HCT116 (cell line): Measurements from ENCODE around the gene PXMP2. TPM values are rescaled to one million over a fixed set of nuclear protein-coding genes. Genes with fewer than 3 reads are reported as not detected.

Experiments
- ATAC-seq: fragments of 200-7000 bp; cut with Tn5 transposase; 2 replicates; pipeline ENCODE4 v1.9.1; 2020; ENCODE audit warnings: mild to moderate bottlenecking, moderate library complexity
- BruUV-seq: library from RNA; stranded (reverse); fragments of 400-500 nt; replicated peaks from 2 replicates; lab custom pipeline; 2021; lab: Mats Ljungman, UMichigan
- CTCF ChIA-PET: fragments of 300-600 bp; sonication (Branson Sonifier 250); formaldehyde crosslinking; loops from one replicate; lab custom pipeline; 2021; ENCODE audit warnings: antibody characterized with exemption; lab: Charles Lee
- POLR2A ChIA-PET: fragments of 300-600, 350-600 bp; sonication (Branson Sonifier 250); formaldehyde crosslinking; loops from one replicate; lab custom pipeline; 2021; ENCODE audit warnings: antibody characterized with exemption; lab: Charles Lee
- RAD21 ChIA-PET, 2 experiments: fragments of 300-600 bp; sonication (Branson Sonifier 250); formaldehyde crosslinking; loops; one replicate each; lab custom pipeline; 2023; ENCODE audit warnings: low total read pairs in 2 of 2; ENCODE audit not compliant: uncharacterized antibody in 2 of 2, unreplicated experiment in 2 of 2, low non-redundant PET in 1 of 2; lab: Charles Lee
- DNase-seq: peaks from one replicate; pipeline ENCODE4 v3.0.0-alpha.2; 2010; ENCODE audit warnings: low read depth, low spot score
- H2AFZ ChIP-seq: fragments of 200-600 bp; shearing (Covaris generic), sonication (generic); 2 replicates; pipeline ENCODE4 v1.6.1; 2017; ENCODE audit warnings: low read depth, mixed run types, mixed read lengths, antibody characterized with exemption, low read length; ENCODE audit not compliant: poor library complexity, severe bottlenecking
- H3K27ac ChIP-seq: 2 replicates; pipeline ENCODE4 v1.5.1; 2012; ENCODE audit warnings: low read depth, low read length
- H3K27me3 ChIP-seq: fragments of 200-600 bp; sonication (generic); 2 replicates; pipeline ENCODE4 v1.6.1; 2016; ENCODE audit warnings: mixed run types, low read length, mixed read lengths; ENCODE audit not compliant: insufficient read depth
- H3K36me3 ChIP-seq, 2 experiments: fragments of 200-500 bp in 1 of 2; fragments of 200-600 bp in 1 of 2; sonication (Bioruptor generic) in 1 of 2; sonication (generic) in 1 of 2; 2 replicates each; pipeline versions ENCODE4 v1.5.1 to v1.6.1; 2014 to 2016; ENCODE audit warnings: low read length in 2 of 2, inconsistent platforms in 1 of 2, mixed read lengths in 1 of 2, mixed run types in 1 of 2; ENCODE audit not compliant: insufficient read depth in 2 of 2, control insufficient read depth in 1 of 2
- H3K4me1 ChIP-seq, 2 experiments: fragments of 200-600 bp in 1 of 2; sonication (generic) in 1 of 2; 2 replicates each; pipeline versions ENCODE4 v1.5.1 to v1.6.1; 2012 to 2017; ENCODE audit warnings: low read length in 2 of 2, inconsistent platforms in 1 of 2, mild to moderate bottlenecking in 1 of 2, mixed read lengths in 1 of 2, mixed run types in 1 of 2, moderate library complexity in 1 of 2; ENCODE audit not compliant: insufficient read depth in 2 of 2, control insufficient read depth in 1 of 2
- H3K4me2 ChIP-seq: fragments of 200-600 bp; sonication (generic); 2 replicates; pipeline ENCODE4 v1.6.1; 2017; ENCODE audit warnings: mixed run types, low read length, mixed read lengths
- H3K4me3 ChIP-seq, 2 experiments: fragments of 200-600 bp in 1 of 2; sonication (generic) in 1 of 2; replicated peaks in 1 of 2; 2 replicates each; pipeline ENCODE4 v1.5.1; 2011 to 2016; ENCODE audit warnings: low read length in 2 of 2, control low read depth in 1 of 2, low read depth in 1 of 2, mild to moderate bottlenecking in 1 of 2, mixed read lengths in 1 of 2, mixed run types in 1 of 2
- H3K79me2 ChIP-seq: fragments of 200-600 bp; sonication (generic); 2 replicates; pipeline ENCODE4 v1.6.1; 2017; ENCODE audit warnings: mild to moderate bottlenecking, mixed run types, low read length, moderate library complexity, mixed read lengths; ENCODE audit not compliant: insufficient read depth
- H3K9ac ChIP-seq: fragments of 200-600 bp; sonication (generic); 2 replicates; pipeline ENCODE4 v1.6.1; 2016; ENCODE audit warnings: low read length, mixed read lengths
- H3K9me2 ChIP-seq: fragments of 200-600 bp; sonication (generic), shearing (Covaris generic); 2 replicates; pipeline ENCODE4 v1.6.1; 2017; ENCODE audit warnings: mixed run types, mild to moderate bottlenecking, moderate library complexity; ENCODE audit not compliant: insufficient read depth
- H3K9me3 ChIP-seq, 2 experiments: fragments of 200-500 bp in 1 of 2; fragments of 200-600 bp in 1 of 2; sonication (Bioruptor generic) in 1 of 2; sonication (generic) in 1 of 2; 2 replicates each; pipeline ENCODE4 v1.6.1; 2014 to 2017; ENCODE audit warnings: low read length in 2 of 2, mixed read lengths in 2 of 2, inconsistent platforms in 1 of 2, low read depth in 1 of 2, mild to moderate bottlenecking in 1 of 2, mixed run types in 1 of 2, moderate library complexity in 1 of 2; ENCODE audit not compliant: control insufficient read depth in 1 of 2, insufficient read depth in 1 of 2
- H4K20me1 ChIP-seq: fragments of 200-600 bp; sonication (generic), shearing (Covaris generic); 2 replicates; pipeline ENCODE4 v1.6.1; 2017; ENCODE audit warnings: mixed run types, mild to moderate bottlenecking, moderate library complexity; ENCODE audit not compliant: insufficient read depth
- CBX3 ChIP-seq: IDR thresholded peaks from 2 replicates; pipeline ENCODE4 v1.6.1; 2012; ENCODE audit warnings: low read depth
- CEBPB ChIP-seq: IDR thresholded peaks from 2 replicates; pipeline ENCODE4 v1.6.1; 2012; ENCODE audit warnings: low read depth
- CTCF ChIP-seq, 3 experiments: fragments of 200-600 bp in 1 of 3; sonication (generic) in 1 of 3; IDR thresholded peaks in 2 of 3; conservative IDR thresholded peaks in 1 of 3; 2 replicates each; pipeline ENCODE4 v1.5.1; 2012 to 2017; ENCODE audit warnings: low read depth in 2 of 3, low read length in 2 of 3, antibody characterized with exemption in 1 of 3, borderline replicate concordance in 1 of 3, control low read depth in 1 of 3, mild to moderate bottlenecking in 1 of 3, mixed read lengths in 1 of 3, mixed run types in 1 of 3, moderate library complexity in 1 of 3; ENCODE audit not compliant: insufficient read depth in 1 of 3
- EGR1 ChIP-seq: IDR thresholded peaks from 2 replicates; pipeline ENCODE4 v1.6.1; 2012; ENCODE audit warnings: low read depth
- ELF1 ChIP-seq: IDR thresholded peaks from 2 replicates; pipeline ENCODE4 v1.6.1; 2012; ENCODE audit warnings: low read depth, borderline replicate concordance
- EZH2 ChIP-seq: fragments of 200-600 bp; sonication (generic); IDR thresholded peaks from 2 replicates; pipeline ENCODE4 v1.6.1; 2017; ENCODE audit warnings: antibody characterized with exemption, mixed run types
- EZH2phosphoT487 ChIP-seq: fragments of 200-600 bp; IDR thresholded peaks from 2 replicates; pipeline ENCODE4 v1.6.1; 2018; ENCODE audit warnings: antibody characterized with exemption, borderline replicate concordance
- FOSL1 ChIP-seq: IDR thresholded peaks from 2 replicates; pipeline ENCODE4 v1.6.1; 2012; ENCODE audit warnings: low read depth
- JUND ChIP-seq: IDR thresholded peaks from 2 replicates; pipeline ENCODE4 v1.6.1; 2012
- MAX ChIP-seq: IDR thresholded peaks from 2 replicates; pipeline ENCODE4 v1.6.1; 2012
- POLR2AphosphoS5 ChIP-seq: IDR thresholded peaks from 2 replicates; pipeline ENCODE4 v1.6.1; 2011; ENCODE audit warnings: mild to moderate bottlenecking, low read depth, low read length, moderate library complexity
- RAD21 ChIP-seq: IDR thresholded peaks from 2 replicates; pipeline ENCODE4 v1.6.1; 2012; ENCODE audit warnings: low read depth, mild to moderate bottlenecking
- SP1 ChIP-seq: IDR thresholded peaks from 2 replicates; pipeline ENCODE4 v1.6.1; 2012; ENCODE audit warnings: low read depth
- SRF ChIP-seq: IDR thresholded peaks from 2 replicates; pipeline ENCODE4 v1.6.1; 2012; ENCODE audit warnings: low read depth
- TCF7L2 ChIP-seq: IDR thresholded peaks from 2 replicates; pipeline ENCODE4 v1.7.0; 2011; ENCODE audit warnings: borderline replicate concordance, inconsistent platforms; ENCODE audit not compliant: insufficient read depth, insufficient read length; ENCODE audit errors: extremely low read depth
- ZBTB33 ChIP-seq: IDR thresholded peaks from 2 replicates; pipeline ENCODE4 v1.6.1; 2011; ENCODE audit warnings: mild to moderate bottlenecking, low read length, moderate library complexity; ENCODE audit not compliant: insufficient replicate concordance; ENCODE audit errors: extremely low read depth
- ZFX ChIP-seq: fragments of 450-650 bp; IDR thresholded peaks from 2 replicates; pipeline ENCODE4 v1.6.1; 2017
- ZNF274 ChIP-seq: fragments of 200-500 bp; sonication (Bioruptor generic); IDR thresholded peaks from 2 replicates; pipeline ENCODE4 v1.6.1; 2014; ENCODE audit warnings: mild to moderate bottlenecking, low read depth, low read length, inconsistent platforms
- intact Hi-C: fragments of 100-400 bp; cut with micrococcal nuclease; formaldehyde crosslinking; loops from 2 replicates; pipeline ENCODE4 v1.10.0; 2022
- total RNA-seq: library from RNA; stranded (reverse); gene quantifications from one replicate; pipeline ENCODE4 v1.2.1, GENCODE V29; 2021; ENCODE audit not compliant: unreplicated experiment

PXMP2 gene
- total RNA-seq, 1 experiment from 2014 or later, result 30.9 TPM

DNA sequence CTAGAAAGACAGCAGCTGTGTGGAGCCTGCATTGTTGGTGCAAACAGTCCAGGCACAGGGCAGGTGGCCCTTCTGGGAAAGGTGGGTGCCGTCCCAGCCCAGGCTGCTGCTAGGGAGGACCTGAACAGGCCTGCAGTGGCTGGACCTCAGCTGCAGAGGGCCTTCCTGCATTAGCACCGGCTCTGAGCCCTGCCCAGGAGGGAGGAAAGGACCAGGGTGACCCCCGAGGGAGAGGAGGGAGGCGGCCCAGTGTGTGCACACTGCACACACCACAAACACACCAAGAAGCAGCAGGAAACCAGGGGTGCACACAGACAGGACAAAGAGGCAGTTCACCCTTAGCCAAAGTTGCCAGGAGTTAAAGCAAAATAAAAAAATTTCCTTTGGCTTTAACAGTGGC is 15.3 kb downstream of the PXMP2 start:
- ATAC-seq (peak; percentile 62), DNase-seq (no peak)
- no TSS peak for BruUV-seq
- Histone ChIP-seq H3K4me2 (no peak overlapping the region), H3K9me2 (no peaks in the 10 kb centered on the region), H3K4me1 (no peaks in the 10 kb centered on the region), H3K4me3 (no peak overlapping the region), H4K20me1 (no peaks in the 10 kb centered on the region), H3K9me3 (no peaks in the 10 kb centered on the region), H3K27ac (no peak overlapping the region), H3K79me2 (peaks cover 5% of the 10 kb centered on the region), H3K36me3 (peaks cover 5 to 22% of the 10 kb centered on the region in 2 experiments; a peak in 2 of 4 replicates), H3K9ac (no peak overlapping the region), H3K27me3 (no peaks in the 10 kb centered on the region), H2AFZ (no peak overlapping the region)
- intact Hi-C loops, result no loop called here
- RAD21 ChIA-PET, result no interaction called here
- CTCF ChIA-PET, result no interaction called here
- POLR2A ChIA-PET, result no interaction called here
- TF ChIP-seq SP1 (no peak), POLR2AphosphoS5 (no peak), ELF1 (no peak)

- peaks cover 0 to 12% of the 10 kb centered on the region in 2 experiments; a peak in 2 of 4 replicates for H3K36me3 ChIP-seq
- ChIA-PET CTCF (no interaction called here), RAD21 (no interaction called here), POLR2A (no interaction called here)
- no peaks in the 10 kb centered on the region for H3K27me3 ChIP-seq
- no peak overlapping the region for H3K27ac ChIP-seq
- TF ChIP-seq ZFX (no peak), MAX (no peak), ZNF274 (no peak), FOSL1 (no peak), CBX3 (no peak), SRF (no peak), JUND (no peak), CTCF (IDR thresholded peaks at IDR 0.05 in 2 of 3, conservative IDR thresholded peaks at IDR 0.05 in 1 of 3; ENCODE audit: borderline replicate concordance in 1 of 3, insufficient read depth in 1 of 3, low read depth in 2 of 3, low read length in 2 of 3) (no peak), RAD21 (no peak), EZH2phosphoT487 (no peak), EGR1 (no peak), CEBPB (no peak), POLR2AphosphoS5 (no peak), ELF1 (no peak), EZH2 (no peak), ZBTB33 (no peak), TCF7L2 (no peak)
- no peak overlapping the region for H3K4me2 ChIP-seq
- no peaks in the 10 kb centered on the region for H3K4me1 ChIP-seq
- peaks cover 5% of the 10 kb centered on the region for H3K79me2 ChIP-seq
- H3K9ac ChIP-seq, result no peak overlapping the region
- intact Hi-C loops, result no loop called here
- DNase-seq (no peak), ATAC-seq (no peak)
- BruUV-seq, result no TSS peak
- no peaks in the 10 kb centered on the region for H3K9me3 ChIP-seq
- H4K20me1 ChIP-seq, result no peaks in the 10 kb centered on the region
- no peak overlapping the region for H2AFZ ChIP-seq
- H3K4me3 ChIP-seq, result no peak overlapping the region
- no peaks in the 10 kb centered on the region for H3K9me2 ChIP-seq
Measured at GRCh38 chr12:132703641-132704040, 16.3 kb downstream of the PXMP2 start.
